HCT116 (cell line): ENCODE results near the gene BAIAP2.

Experiments used
- POLR2A ChIP-seq: IDR thresholded peaks from 2 replicates; pipeline ENCODE4 v1.7.0; 2011; ENCODE audit warnings: borderline replicate concordance; ENCODE audit not compliant: insufficient read depth, insufficient read length; ENCODE audit errors: extremely low read depth
- TCF7L2 ChIP-seq: IDR thresholded peaks from 2 replicates; pipeline ENCODE4 v1.7.0; 2011; ENCODE audit warnings: borderline replicate concordance, inconsistent platforms; ENCODE audit not compliant: insufficient read depth, insufficient read length; ENCODE audit errors: extremely low read depth
- TF ChIP-seq, protein P1 (sequence below), 3 experiments: fragments of 200-600 bp in 1 of 3; sonication (generic) in 1 of 3; IDR thresholded peaks in 2 of 3; conservative IDR thresholded peaks in 1 of 3; 2 replicates each; pipeline ENCODE4 v1.5.1; 2012 to 2017; ENCODE audit warnings: low read depth in 2 of 3, low read length in 2 of 3, antibody characterized with exemption in 1 of 3, borderline replicate concordance in 1 of 3, control low read depth in 1 of 3, mild to moderate bottlenecking in 1 of 3, mixed read lengths in 1 of 3, mixed run types in 1 of 3, moderate library complexity in 1 of 3; ENCODE audit not compliant: insufficient read depth in 1 of 3

DNA sequence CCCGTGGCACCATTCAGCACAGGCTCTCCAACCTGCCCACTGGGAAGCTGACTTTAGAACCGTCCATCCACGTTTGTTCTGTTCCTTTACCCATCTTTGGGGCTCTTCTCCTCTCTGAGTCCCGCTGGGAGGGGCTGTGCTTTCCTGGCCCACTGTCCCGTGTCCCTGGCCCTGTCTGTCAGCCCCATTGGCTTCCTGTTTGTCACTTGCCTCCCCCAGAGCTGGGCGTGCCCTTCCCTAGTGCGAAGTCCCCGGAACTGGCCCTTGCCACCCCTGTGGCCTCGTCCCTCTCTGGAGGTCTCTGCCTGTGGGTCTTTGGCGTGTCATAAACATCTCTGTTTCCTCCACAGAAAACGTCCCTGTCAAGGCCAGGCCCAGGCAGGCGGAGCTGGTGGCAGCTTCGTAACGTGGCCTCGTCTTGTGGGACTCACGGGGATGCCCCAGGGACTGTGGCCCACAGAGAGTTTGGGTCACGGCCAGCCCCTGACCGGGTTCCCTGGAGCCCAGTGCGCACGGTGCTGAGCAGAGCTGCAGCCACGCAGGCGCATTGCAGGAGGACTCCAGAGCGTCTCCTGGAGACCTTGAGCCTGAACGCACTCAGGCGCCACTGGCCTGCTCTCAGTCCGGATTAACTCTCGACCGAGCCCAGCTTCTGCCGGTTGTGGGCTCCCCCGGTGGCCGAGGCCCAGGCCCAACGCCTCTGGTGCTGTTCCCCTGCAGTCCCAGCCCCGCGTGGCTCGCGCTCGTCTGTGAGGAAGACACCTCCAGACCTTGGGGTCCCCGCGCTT, 36.0 kb upstream of the BAIAP2 start:
- TF ChIP-seq POLR2A: no peak
- TF ChIP-seq, protein P1, sequence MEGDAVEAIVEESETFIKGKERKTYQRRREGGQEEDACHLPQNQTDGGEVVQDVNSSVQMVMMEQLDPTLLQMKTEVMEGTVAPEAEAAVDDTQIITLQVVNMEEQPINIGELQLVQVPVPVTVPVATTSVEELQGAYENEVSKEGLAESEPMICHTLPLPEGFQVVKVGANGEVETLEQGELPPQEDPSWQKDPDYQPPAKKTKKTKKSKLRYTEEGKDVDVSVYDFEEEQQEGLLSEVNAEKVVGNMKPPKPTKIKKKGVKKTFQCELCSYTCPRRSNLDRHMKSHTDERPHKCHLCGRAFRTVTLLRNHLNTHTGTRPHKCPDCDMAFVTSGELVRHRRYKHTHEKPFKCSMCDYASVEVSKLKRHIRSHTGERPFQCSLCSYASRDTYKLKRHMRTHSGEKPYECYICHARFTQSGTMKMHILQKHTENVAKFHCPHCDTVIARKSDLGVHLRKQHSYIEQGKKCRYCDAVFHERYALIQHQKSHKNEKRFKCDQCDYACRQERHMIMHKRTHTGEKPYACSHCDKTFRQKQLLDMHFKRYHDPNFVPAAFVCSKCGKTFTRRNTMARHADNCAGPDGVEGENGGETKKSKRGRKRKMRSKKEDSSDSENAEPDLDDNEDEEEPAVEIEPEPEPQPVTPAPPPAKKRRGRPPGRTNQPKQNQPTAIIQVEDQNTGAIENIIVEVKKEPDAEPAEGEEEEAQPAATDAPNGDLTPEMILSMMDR (IDR thresholded peaks at IDR 0.05 in 2 of 3, conservative IDR thresholded peaks at IDR 0.05 in 1 of 3; ENCODE audit: borderline replicate concordance in 1 of 3, insufficient read depth in 1 of 3, low read depth in 2 of 3, low read length in 2 of 3): no peak
- no peak for TF ChIP-seq TCF7L2
